Mucosa of descending colon (tissue), 3 donors: ENCODE measurements around the gene SARM1. TPM values are rescaled to one million over a fixed set of nuclear protein-coding genes. Genes with fewer than 3 reads are reported as not detected.

Experiments
- microRNA-seq: library from miRNA; unstranded; fragments of <30 nt; microRNA quantifications from one replicate; pipeline ENCODE4, GENCODE V29; 2019
- total RNA-seq, 3 donors: library from RNA; stranded (reverse); fragmentation: NEBNext Ultra II Directional in 2 of 3; extraction: Animal tissue kit (Norgen Biotek cat#: 25700) in 2 of 3; gene quantifications; one replicate each; pipeline versions ENCODE4 v1.2.1 to v1.2.4, GENCODE V29; 2021 to 2023
- donor health status: DM: no; HTN: no; CAD: no; lungs with moderate emphysema.
- donor health status: DM: no; HTN: no; CAD: no.
- donor health status: DM: no; HTN: yes; CAD: no.

The SARM1 gene
- total RNA-seq, 3 donors from 2014 or later = 12.8 to 16.4 (median 15.0) TPM

Small RNAs within 50 kb of the gene (microRNA-seq; reads per million reads assigned to microRNA genes)
- not detected for gene MIR4723

Other genes with a start within 250 kb of the SARM1 start
- gene TMEM97, start 52.5 kb upstream of the SARM1 start, total RNA-seq = 10 to 100 TPM; 14.3 to 25.1 (median 18.1) TPM
- gene IFT20, start 36.2 kb upstream of the SARM1 start, total RNA-seq = 10 to 100 TPM; 23.6 to 44.1 (median 28.0) TPM
- 10 to 100 TPM; 36.8 to 38.4 (median 36.8) TPM for gene TNFAIP1, start 35.9 kb upstream of the SARM1 start, total RNA-seq
- 10 to 100 TPM; 71.7 to 82.4 (median 81.3) TPM for gene POLDIP2, start 14.2 kb upstream of the SARM1 start, total RNA-seq
- not detected for gene SEBOX, start 6.5 kb upstream of the SARM1 start, total RNA-seq
- under 1 TPM; 0.23 to 0.39 (median 0.35) TPM for gene VTN, start 1.4 kb upstream of the SARM1 start, total RNA-seq
- 1 to 10 TPM; 4.2 to 10.0 (median 8.6) TPM for gene SLC46A1, start 34.5 kb downstream of the SARM1 start, total RNA-seq
- 10 to 100 TPM; 14.9 to 87.0 (median 17.1) TPM for gene SLC13A2, start 102.0 kb downstream of the SARM1 start, total RNA-seq
- gene FOXN1, start 134.7 kb downstream of the SARM1 start, total RNA-seq = under 1 TPM in 2 of 3 donors, not detected in 1; 0.46 to 0.69 TPM
- gene UNC119, start 180.9 kb downstream of the SARM1 start, total RNA-seq = 10 to 100 TPM; 20.5 to 32.3 (median 23.2) TPM
- 100 to 1,000 TPM in 1 of 3 donors, 10 to 100 TPM in 2; 52.2 to 100 (median 88.5) TPM for gene PIGS, start 199.8 kb downstream of the SARM1 start, total RNA-seq
- gene ALDOC, start 205.2 kb downstream of the SARM1 start, total RNA-seq = 10 to 100 TPM; 15.3 to 25.4 (median 19.7) TPM
- gene SPAG5, start 227.3 kb downstream of the SARM1 start, total RNA-seq = 10 to 100 TPM in 2 of 3 donors, 1 to 10 TPM in 1; 7.2 to 30.3 (median 15.1) TPM
- gene RSKR, start 242.5 kb downstream of the SARM1 start, total RNA-seq = 10 to 100 TPM; 10.0 to 15.1 (median 11.1) TPM